Loucy (cell line): ENCODE measurements around the gene POTEF.
"Not testable (repeated sequence)": the region's sequence is repeated elsewhere in the genome, so short reads cannot be mapped to it uniquely, and the experiment has no call there.

Source experiments
- H2AFZ ChIP-seq: fragments of 200-600 bp; sonication (generic); 2 replicates; pipeline ENCODE4 v1.6.0; 2016; ENCODE audit warnings: antibody characterized with exemption, mild to moderate bottlenecking, low read length, moderate library complexity
- H3F3A ChIP-seq: fragments of 200-600 bp; 2 replicates; pipeline ENCODE4 v1.6.0; 2016; ENCODE audit warnings: antibody characterized with exemption, low read depth, mild to moderate bottlenecking
- H3K27me3 ChIP-seq: fragments of 200-600 bp; sonication (generic); 2 replicates; pipeline ENCODE4 v1.6.1; 2014; ENCODE audit warnings: low read length, mild to moderate bottlenecking; ENCODE audit not compliant: insufficient read depth, poor library complexity, severe bottlenecking
- H3K36me3 ChIP-seq: fragments of 200-600 bp; sonication (generic); 2 replicates; pipeline ENCODE4 v1.6.1; 2016; ENCODE audit warnings: low read length; ENCODE audit not compliant: insufficient read depth
- H3K4me1 ChIP-seq: fragments of 200-600 bp; sonication (generic); 2 replicates; pipeline ENCODE4 v1.5.1; 2014; ENCODE audit warnings: low read length, mild to moderate bottlenecking; ENCODE audit not compliant: insufficient read depth, poor library complexity, severe bottlenecking
- H3K4me2 ChIP-seq: fragments of 200-600 bp; sonication (generic); 2 replicates; pipeline ENCODE4 v1.6.0; 2014; ENCODE audit warnings: antibody characterized with exemption, low read length, low read depth, mild to moderate bottlenecking; ENCODE audit not compliant: poor library complexity, severe bottlenecking
- H3K4me3 ChIP-seq: fragments of 200-600 bp; sonication (generic); 2 replicates; pipeline ENCODE4 v1.5.1; 2014; ENCODE audit warnings: low read length, mild to moderate bottlenecking, mixed read lengths; ENCODE audit not compliant: poor library complexity, severe bottlenecking
- H3K79me2 ChIP-seq: fragments of 200-600 bp; sonication (generic); 2 replicates; pipeline ENCODE4 v1.6.1; 2014; ENCODE audit warnings: low read length; ENCODE audit not compliant: insufficient read depth
- H3K9ac ChIP-seq: fragments of 200-600 bp; sonication (generic); 2 replicates; pipeline ENCODE4 v1.6.0; 2014; ENCODE audit warnings: mild to moderate bottlenecking, low read depth, low read length, moderate library complexity; ENCODE audit not compliant: poor library complexity, severe bottlenecking
- H3K9me2 ChIP-seq: fragments of 200-600 bp; sonication (generic); replicated peaks from 2 replicates; pipeline ENCODE4 v1.6.1; 2016; ENCODE audit warnings: low read depth, low read length, mixed read lengths
- H3K9me3 ChIP-seq: fragments of 200-600 bp; sonication (generic); 2 replicates; pipeline ENCODE4 v1.6.1; 2014; ENCODE audit warnings: mild to moderate bottlenecking, antibody characterized with exemption, low read length, low read depth; ENCODE audit not compliant: insufficient read depth
- H4K20me1 ChIP-seq: fragments of 200-600 bp; sonication (generic); 2 replicates; pipeline ENCODE4 v1.6.0; 2014; ENCODE audit warnings: antibody characterized with exemption, low read length, mild to moderate bottlenecking; ENCODE audit not compliant: insufficient read depth, poor library complexity, severe bottlenecking
- EZH2phosphoT487 ChIP-seq: fragments of 200-600 bp; IDR thresholded peaks from 2 replicates; pipeline ENCODE4 v1.6.1; 2018; ENCODE audit warnings: antibody characterized with exemption, mild to moderate bottlenecking, moderate library complexity, borderline replicate concordance
- TF ChIP-seq, protein P1 (sequence below): fragments of 200-600 bp; sonication (generic); conservative IDR thresholded peaks from 2 replicates; pipeline ENCODE4 v1.5.1; 2014; ENCODE audit warnings: mild to moderate bottlenecking, antibody characterized with exemption, low read length

The POTEF gene

DNA sequence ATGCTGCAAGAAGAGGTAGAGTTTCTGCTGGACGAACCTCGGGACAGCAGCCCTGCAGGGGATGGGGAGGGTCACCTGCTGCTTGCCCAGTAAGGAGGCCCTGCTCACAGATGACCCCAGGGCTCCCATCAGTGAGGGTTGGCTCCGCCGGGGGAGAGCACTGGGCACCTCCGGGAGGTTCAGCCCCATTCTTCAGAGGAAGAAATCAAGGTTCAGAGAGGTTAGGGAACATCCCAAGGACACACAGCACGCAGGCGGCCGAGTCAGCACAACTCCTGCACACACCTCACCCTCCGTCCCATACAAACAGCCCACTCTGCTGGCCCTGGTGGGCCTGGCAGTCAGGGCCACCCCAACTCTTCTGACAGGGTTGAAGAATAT, 27.6 kb upstream of the POTEF start:
- Histone ChIP-seq H3K27me3 (no peaks in the 10 kb centered on the region), H3K9me3 (no peaks in the 10 kb centered on the region), H3K4me1 (no peaks in the 10 kb centered on the region), H3K79me2 (no peaks in the 10 kb centered on the region), H3K4me3 (no peak overlapping the region), H3K4me2 (no peak overlapping the region), H2AFZ (no peak overlapping the region), H4K20me1 (no peaks in the 10 kb centered on the region), H3K36me3 (peaks cover 40% of the 10 kb centered on the region; the same call in 1 of the 2 replicates), H3K9me2 (no peaks in the 10 kb centered on the region), H3K9ac (no peak overlapping the region), H3F3A (no peaks in the 10 kb centered on the region)
- TF ChIP-seq, protein P1, sequence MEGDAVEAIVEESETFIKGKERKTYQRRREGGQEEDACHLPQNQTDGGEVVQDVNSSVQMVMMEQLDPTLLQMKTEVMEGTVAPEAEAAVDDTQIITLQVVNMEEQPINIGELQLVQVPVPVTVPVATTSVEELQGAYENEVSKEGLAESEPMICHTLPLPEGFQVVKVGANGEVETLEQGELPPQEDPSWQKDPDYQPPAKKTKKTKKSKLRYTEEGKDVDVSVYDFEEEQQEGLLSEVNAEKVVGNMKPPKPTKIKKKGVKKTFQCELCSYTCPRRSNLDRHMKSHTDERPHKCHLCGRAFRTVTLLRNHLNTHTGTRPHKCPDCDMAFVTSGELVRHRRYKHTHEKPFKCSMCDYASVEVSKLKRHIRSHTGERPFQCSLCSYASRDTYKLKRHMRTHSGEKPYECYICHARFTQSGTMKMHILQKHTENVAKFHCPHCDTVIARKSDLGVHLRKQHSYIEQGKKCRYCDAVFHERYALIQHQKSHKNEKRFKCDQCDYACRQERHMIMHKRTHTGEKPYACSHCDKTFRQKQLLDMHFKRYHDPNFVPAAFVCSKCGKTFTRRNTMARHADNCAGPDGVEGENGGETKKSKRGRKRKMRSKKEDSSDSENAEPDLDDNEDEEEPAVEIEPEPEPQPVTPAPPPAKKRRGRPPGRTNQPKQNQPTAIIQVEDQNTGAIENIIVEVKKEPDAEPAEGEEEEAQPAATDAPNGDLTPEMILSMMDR, result no peak
- no peak for TF ChIP-seq EZH2phosphoT487

DNA sequence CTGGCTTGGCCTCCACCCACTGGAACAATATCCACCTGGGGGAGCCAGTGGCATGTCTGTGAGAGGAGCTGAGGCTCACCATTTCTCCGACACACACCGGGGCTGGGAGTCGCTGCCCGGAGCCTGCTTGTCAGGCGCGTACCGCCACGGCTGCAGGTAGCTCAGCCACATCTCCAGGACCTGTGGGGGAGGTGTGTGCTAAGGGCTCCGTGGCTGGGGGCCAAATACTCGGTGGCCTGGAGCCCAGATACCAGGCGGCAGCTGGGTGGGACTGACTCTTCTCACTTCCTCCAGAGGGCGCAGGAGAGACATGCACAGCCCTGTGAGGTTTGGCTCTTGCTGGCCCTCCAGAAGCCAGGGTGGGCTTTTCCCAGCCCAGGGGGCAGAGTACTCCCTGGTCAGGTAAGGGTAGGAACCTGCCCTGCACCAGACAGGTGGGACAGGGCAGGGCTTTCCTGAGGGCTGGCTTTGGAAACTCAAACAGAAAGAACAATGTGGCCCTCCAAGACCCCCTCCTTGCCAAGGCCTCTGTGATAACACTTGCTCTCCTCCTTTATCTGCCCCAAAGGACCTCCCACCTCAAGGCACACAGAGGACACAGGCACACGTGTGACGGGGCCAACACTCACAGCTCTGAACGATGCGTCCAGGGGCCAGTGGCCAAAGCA, 27.1 kb upstream of the POTEF start:
- H3K27me3 ChIP-seq, H3K9me2 ChIP-seq, H3K4me1 ChIP-seq, H3K4me2 ChIP-seq, H3F3A ChIP-seq, H2AFZ ChIP-seq, H3K9me3 ChIP-seq, H3K79me2 ChIP-seq, H3K4me3 ChIP-seq, H4K20me1 ChIP-seq, H3K9ac ChIP-seq: not testable (repeated sequence)
- TF ChIP-seq, protein P1, result peak; percentile 49
- peaks cover 40% of the 10 kb centered on the region; the same call in 1 of the 2 replicates for H3K36me3 ChIP-seq

DNA sequence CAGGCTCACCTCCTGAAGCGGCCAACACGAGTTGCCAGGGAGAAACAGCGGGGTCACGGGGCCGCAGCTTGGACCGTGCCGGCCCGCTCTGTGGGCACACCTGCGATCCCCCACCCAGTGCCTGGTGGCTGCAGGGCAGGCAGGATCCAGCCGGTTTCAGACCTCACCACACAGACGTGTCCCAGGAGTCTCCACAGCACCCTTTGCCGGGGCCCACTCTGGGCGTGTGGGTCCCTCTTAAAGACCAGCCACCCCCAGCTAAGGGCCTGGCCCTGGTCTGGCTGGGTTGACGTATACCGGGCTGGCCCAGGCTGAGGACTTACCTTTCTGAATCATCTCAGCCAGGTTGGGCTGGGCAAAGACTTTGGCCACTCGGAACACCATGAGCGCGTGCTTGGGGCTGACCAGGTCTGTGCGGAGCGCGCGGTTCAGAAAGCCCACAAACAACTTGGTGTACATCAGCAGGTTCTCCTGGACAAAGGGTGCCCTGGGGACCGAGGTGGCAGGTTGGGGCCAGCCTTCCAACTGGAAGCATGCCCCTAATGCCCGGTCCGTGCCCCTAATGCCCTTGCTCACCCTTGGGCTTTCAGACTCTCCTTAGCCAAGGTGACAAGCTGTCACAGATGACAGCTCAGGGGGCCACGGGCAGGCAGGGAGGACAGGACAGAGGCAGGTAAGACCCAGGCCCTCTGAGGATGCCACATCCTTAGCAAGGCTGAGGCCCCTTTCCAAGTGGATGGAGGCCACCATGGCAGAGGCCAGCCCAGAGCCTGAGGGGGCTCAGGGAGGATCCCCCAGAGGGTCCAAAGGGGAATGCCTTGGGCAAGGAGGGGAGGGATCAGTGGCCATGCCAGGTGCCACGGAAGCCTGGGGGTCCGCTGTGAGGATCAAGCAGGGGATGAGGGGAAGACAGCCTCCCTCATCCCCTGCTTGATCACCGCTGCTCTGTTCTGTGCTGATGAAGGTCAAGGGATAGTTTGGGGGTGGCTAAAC, 26.0 kb upstream of the POTEF start:
- no peak overlapping the region for H3K4me3 ChIP-seq
- H3K4me1 ChIP-seq, result no peaks in the 10 kb centered on the region
- no peaks in the 10 kb centered on the region for H3K9me2 ChIP-seq
- H3K79me2 ChIP-seq, result no peaks in the 10 kb centered on the region
- H3K27me3 ChIP-seq, result no peaks in the 10 kb centered on the region
- peaks cover 40% of the 10 kb centered on the region; the same call in 1 of the 2 replicates for H3K36me3 ChIP-seq
- no peak for TF ChIP-seq EZH2phosphoT487
- TF ChIP-seq, protein P1, result no peak
- H4K20me1 ChIP-seq, result no peaks in the 10 kb centered on the region
- H3K9ac ChIP-seq, result no peak overlapping the region
- no peaks in the 10 kb centered on the region for H3F3A ChIP-seq
- no peaks in the 10 kb centered on the region for H3K9me3 ChIP-seq
- H3K4me2 ChIP-seq, result no peak overlapping the region
- H2AFZ ChIP-seq, result no peak overlapping the region

DNA sequence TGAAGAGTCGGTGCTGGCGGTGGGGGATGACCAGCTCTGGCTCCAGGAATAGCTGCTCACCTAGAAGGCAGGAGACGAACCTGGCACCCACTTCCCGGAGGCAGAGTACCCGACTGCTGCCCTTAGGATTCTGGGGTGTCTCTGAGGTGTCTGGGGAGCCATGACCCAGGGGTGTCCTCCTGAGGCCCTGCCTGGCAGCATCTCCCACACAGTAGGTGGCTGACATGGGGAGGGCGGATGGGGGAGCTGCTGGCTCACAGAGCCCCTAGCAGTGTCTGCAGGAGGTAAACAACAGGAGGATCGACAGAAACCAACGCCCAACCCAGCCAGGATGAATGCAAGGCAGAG, 25.4 kb upstream of the POTEF start:
- not testable (repeated sequence) for H3K79me2 ChIP-seq, H4K20me1 ChIP-seq, H3K4me3 ChIP-seq, H3K4me2 ChIP-seq, H3F3A ChIP-seq, H3K4me1 ChIP-seq, H3K9me2 ChIP-seq, H3K9me3 ChIP-seq, H3K9ac ChIP-seq, H2AFZ ChIP-seq, H3K27me3 ChIP-seq
- peaks cover 35% of the 10 kb centered on the region; the same call in 1 of the 2 replicates for H3K36me3 ChIP-seq

DNA sequence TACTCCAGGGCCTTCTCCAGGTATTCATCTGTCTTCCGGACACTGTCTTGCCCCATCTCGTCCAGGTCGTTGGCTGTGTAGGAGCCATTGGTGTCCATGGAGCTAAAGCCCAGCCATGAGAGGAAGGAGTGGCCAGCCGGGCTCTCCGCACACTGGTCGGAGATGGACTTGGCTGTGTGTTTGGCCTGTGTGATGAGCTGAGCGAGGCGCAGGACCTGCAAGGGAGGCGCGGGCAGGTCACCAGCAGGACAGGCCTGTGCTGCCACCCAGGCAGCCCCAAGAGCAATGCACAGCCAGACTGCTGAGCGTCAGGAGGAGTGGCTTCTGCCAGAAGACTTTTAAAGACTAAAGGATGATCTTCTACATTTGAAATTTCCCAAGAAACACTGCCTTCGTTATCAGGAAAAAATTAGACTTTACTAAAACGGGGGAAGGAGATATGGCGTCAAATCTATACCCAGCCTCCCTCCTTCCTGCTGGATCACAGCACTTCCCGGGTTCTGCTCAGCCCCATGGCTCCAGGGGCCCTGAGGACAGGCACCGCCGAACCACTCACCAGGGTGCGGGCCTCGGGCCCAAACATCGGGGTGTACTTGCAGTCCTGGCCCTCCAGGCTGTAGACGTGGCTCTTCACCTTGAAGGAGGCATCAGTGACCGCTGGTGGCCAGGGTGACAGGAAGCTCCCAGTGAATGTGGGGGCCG, 24.9 kb upstream of the POTEF start:
- not testable (repeated sequence) for H3F3A ChIP-seq, H3K27me3 ChIP-seq, H3K79me2 ChIP-seq, H3K4me2 ChIP-seq, H4K20me1 ChIP-seq, H3K4me1 ChIP-seq, H2AFZ ChIP-seq, H3K9me3 ChIP-seq, H3K9me2 ChIP-seq, H3K9ac ChIP-seq, H3K4me3 ChIP-seq
- H3K36me3 ChIP-seq, result peaks cover 30% of the 10 kb centered on the region; the same call in 1 of the 2 replicates
